Liver (tissue), 3 donors: ENCODE data around the gene MOB1B.

Experiments
- CTCF ChIP-seq: fragments of 150-350 bp; IDR thresholded peaks from 2 replicates; pipeline ENCODE4 v1.5.1; 2017; ENCODE audit warnings: improper control_type of control experiment, low read depth, low read length; ENCODE audit not compliant: missing input control
- EGR1 ChIP-seq, 2 donors: IDR thresholded peaks; 2 replicates each; pipeline ENCODE4 v1.6.1; 2016 to 2018; ENCODE audit warnings: antibody characterized with exemption in 2 of 2, low read depth in 2 of 2
- REST ChIP-seq: IDR thresholded peaks from 2 replicates; pipeline ENCODE4 v1.6.1; 2016; ENCODE audit warnings: antibody characterized with exemption, mild to moderate bottlenecking
- donor health status: healthy.
- donor health status: healthy.

GRCh38 chr4:70925418-70925817 is 23.2 kb downstream of the MOB1B start:
- TF ChIP-seq CTCF (no peak), REST (no peak), EGR1 (IDR thresholded peaks at IDR 0.05; ENCODE audit: low read depth in 2 of 2) (no peak)
